Thymus (tissue), 11 donors: ENCODE results near the gene CASS4. TPM values are rescaled to one million over a fixed set of nuclear protein-coding genes. Genes with fewer than 3 reads are reported as not detected.
A peak's percentile ranks its signal among the peaks of the same experiment; 100 is the strongest.

Experiments
- DNase-seq, 9 donors: peaks; one replicate each; pipeline ENCODE4 v3.0.0-alpha.2; 2013; ENCODE audit warnings: low spot score in 9 of 9, low read depth in 6 of 9, missing footprints in 1 of 9
- H3K27ac ChIP-seq, 2 donors: one replicate each; pipeline ENCODE4 v1.5.1; 2013; ENCODE audit warnings: control low read depth in 1 of 2, low read depth in 1 of 2, low read length in 1 of 2, mild to moderate bottlenecking in 1 of 2, moderate library complexity in 1 of 2
- H3K27me3 ChIP-seq, 2 donors: one replicate each; pipeline ENCODE4 v1.5.1; 2013; ENCODE audit warnings: low read length in 1 of 2; ENCODE audit not compliant: control insufficient read depth in 2 of 2, insufficient read depth in 1 of 2
- H3K36me3 ChIP-seq, 2 donors: one replicate each; pipeline ENCODE4 v1.5.1; 2013; ENCODE audit warnings: low read length in 1 of 2, mild to moderate bottlenecking in 1 of 2, moderate library complexity in 1 of 2; ENCODE audit not compliant: control insufficient read depth in 2 of 2, insufficient read depth in 2 of 2
- H3K4me1 ChIP-seq, 2 donors: one replicate each; pipeline ENCODE4 v1.5.1; 2013; ENCODE audit warnings: low read length in 2 of 2; ENCODE audit not compliant: control insufficient read depth in 2 of 2, insufficient read depth in 2 of 2
- H3K4me3 ChIP-seq, 2 donors: one replicate each; pipeline ENCODE4 v1.5.1; 2013; ENCODE audit warnings: low read length in 2 of 2, control low read depth in 1 of 2, mild to moderate bottlenecking in 1 of 2
- H3K9me3 ChIP-seq, 2 donors: one replicate each; pipeline ENCODE4 v1.5.1; 2013; ENCODE audit warnings: low read length in 1 of 2, mild to moderate bottlenecking in 1 of 2; ENCODE audit not compliant: control insufficient read depth in 2 of 2, insufficient read depth in 1 of 2
- WGBS: extraction: QIAGEN DNeasy Blood & Tissue Kit; methylation state at CpG from one replicate; pipeline ENCODE4 v1.1.7; 2013; 5-methylcytosine and 5-hydroxymethylcytosine counted together
- polyA plus RNA-seq: library from polyadenylated mRNA; stranded (reverse); fragments of 200-250 nt; gene quantifications from one replicate; pipeline ENCODE4 v1.2.3, GENCODE V29; 2013
- total RNA-seq: library from RNA; stranded (reverse); fragments of 120-200 nt; gene quantifications from one replicate; pipeline ENCODE4 v1.2.4, GENCODE V29; 2013
- donor health status: healthy.

Gene CASS4
- total and polyA plus RNA-seq, 2 donors: 2.8 to 3.7 TPM

- no peaks in the 10 kb centered on the region for H3K27me3 ChIP-seq
- no peak overlapping the region for H3K27ac ChIP-seq
- H3K9me3 ChIP-seq: no peaks in the 10 kb centered on the region
- no peaks in the 10 kb centered on the region for H3K4me1 ChIP-seq
- no peak overlapping the region for H3K4me3 ChIP-seq
- over 99% methylated on average over 5 of the region's 5 CpGs for WGBS
- peaks cover 43 to 77% of the 10 kb centered on the region in 2 donors for H3K36me3 ChIP-seq
- no peak for DNase-seq
Measured at GRCh38 chr20:56488566-56488965, 76.5 kb downstream of the CASS4 start.

- H3K27ac ChIP-seq: no peak overlapping the region
- no peak overlapping the region for H3K4me3 ChIP-seq
- no peaks in the 10 kb centered on the region for H3K9me3 ChIP-seq
- peaks cover 0 to 9% of the 10 kb centered on the region in 2 donors for H3K4me1 ChIP-seq
- peaks cover 11 to 12% of the 10 kb centered on the region in 2 donors for H3K36me3 ChIP-seq
- H3K27me3 ChIP-seq: no peaks in the 10 kb centered on the region
- no peak for DNase-seq
- 100% methylated on average over 1 of the region's 1 CpG for WGBS
Measured at GRCh38 chr20:56501116-56501515, 89.1 kb downstream of the CASS4 start.

- H3K4me3 ChIP-seq: no peak overlapping the region
- DNase-seq: no peak
- H3K4me1 ChIP-seq: peaks cover 0 to 9% of the 10 kb centered on the region in 2 donors
- peaks cover 8 to 15% of the 10 kb centered on the region in 2 donors for H3K36me3 ChIP-seq
- no peak overlapping the region for H3K27ac ChIP-seq
- 97% methylated on average over 8 of the region's 8 CpGs for WGBS
- no peaks in the 10 kb centered on the region for H3K27me3 ChIP-seq
- H3K9me3 ChIP-seq: no peaks in the 10 kb centered on the region
Measured at GRCh38 chr20:56503916-56504315, 91.9 kb downstream of the CASS4 start.

GRCh38 chr20:56504373-56505005 lies 92.4 kb downstream of the CASS4 start:
- no peak overlapping the region for H3K27ac ChIP-seq
- peak in 6 of 9 donors; percentile 6 to 45 (median 19) for DNase-seq
- 84% methylated on average over 9 of the region's 9 CpGs for WGBS

GRCh38 chr20:56506103-56506502 lies 94.0 kb downstream of the CASS4 start:
- H3K27ac ChIP-seq: no peak overlapping the region
- peaks cover 8 to 15% of the 10 kb centered on the region in 2 donors for H3K36me3 ChIP-seq
- no peaks in the 10 kb centered on the region for H3K27me3 ChIP-seq
- H3K9me3 ChIP-seq: no peaks in the 10 kb centered on the region
- WGBS: 77% methylated on average over 3 of the region's 3 CpGs
- H3K4me3 ChIP-seq: no peak overlapping the region
- H3K4me1 ChIP-seq: peaks cover 0 to 9% of the 10 kb centered on the region in 2 donors
- no peak for DNase-seq

More at GRCh38 chr20:56504373-56505005, 92.4 kb downstream of the CASS4 start:
- Histone ChIP-seq H3K36me3 (peaks cover 8 to 15% of the 10 kb centered on the region in 2 donors), H3K27me3 (no peaks in the 10 kb centered on the region), H3K4me1 (peaks cover 0 to 9% of the 10 kb centered on the region in 2 donors), H3K9me3 (no peaks in the 10 kb centered on the region), H3K4me3 (no peak overlapping the region)

Other genes with a start within 250 kb of the CASS4 start
- not detected for gene MC3R, start 163.5 kb upstream of the CASS4 start, total RNA-seq
- 0.02 TPM for gene MC3R, start 163.5 kb upstream of the CASS4 start, polyA plus RNA-seq
- gene FAM210B, start 53.3 kb upstream of the CASS4 start, total RNA-seq: 18.3 TPM
- gene FAM210B, start 53.3 kb upstream of the CASS4 start, polyA plus RNA-seq: 39.2 TPM
- gene AURKA, start 20.0 kb upstream of the CASS4 start, total RNA-seq: 38.2 TPM
- gene AURKA, start 20.0 kb upstream of the CASS4 start, polyA plus RNA-seq: 4.1 TPM
- gene CSTF1, start 19.6 kb upstream of the CASS4 start, total RNA-seq: 35.0 TPM
- 16.0 TPM for gene CSTF1, start 19.6 kb upstream of the CASS4 start, polyA plus RNA-seq
- gene RTF2, start 56.4 kb downstream of the CASS4 start, total RNA-seq: 75.1 TPM
- gene RTF2, start 56.4 kb downstream of the CASS4 start, polyA plus RNA-seq: 91.6 TPM
- gene FAM209A, start 112.5 kb downstream of the CASS4 start, total RNA-seq: 0.14 TPM
- 0.62 TPM for gene FAM209A, start 112.5 kb downstream of the CASS4 start, polyA plus RNA-seq
- 0.42 TPM for gene FAM209B, start 121.0 kb downstream of the CASS4 start, total RNA-seq
- gene FAM209B, start 121.0 kb downstream of the CASS4 start, polyA plus RNA-seq: 3.3 TPM
- gene TFAP2C, start 217.0 kb downstream of the CASS4 start, total RNA-seq: 0.42 TPM
- 2.1 TPM for gene TFAP2C, start 217.0 kb downstream of the CASS4 start, polyA plus RNA-seq